Adipocyte (in vitro differentiated cells): ENCODE measurements around the gene CACNG8.

ENCODE experiments used
- DNase-seq: peaks from one replicate; pipeline ENCODE4 v3.0.0-alpha.2; 2015; ENCODE audit warnings: low read depth
- H3K27me3 ChIP-seq: replicated peaks from 2 replicates; pipeline ENCODE4 v1.7.0; 2013; ENCODE audit warnings: mild to moderate bottlenecking, low read length, moderate library complexity; ENCODE audit not compliant: control insufficient read depth, insufficient read depth
- H3K36me3 ChIP-seq: 2 replicates; pipeline ENCODE4 v1.7.0; 2013; ENCODE audit warnings: low read length, mild to moderate bottlenecking, moderate library complexity; ENCODE audit not compliant: control insufficient read depth, insufficient read depth, severe bottlenecking
- H3K4me1 ChIP-seq: 2 replicates; pipeline ENCODE4 v1.7.0; 2013; ENCODE audit warnings: mild to moderate bottlenecking, low read length, moderate library complexity; ENCODE audit not compliant: control insufficient read depth, insufficient read depth
- H3K4me3 ChIP-seq: 2 replicates; pipeline ENCODE4 v1.7.0; 2013; ENCODE audit warnings: mild to moderate bottlenecking, low read length, moderate library complexity
- H3K9ac ChIP-seq: 2 replicates; pipeline ENCODE4 v1.7.0; 2013; ENCODE audit warnings: mild to moderate bottlenecking, low read length, moderate library complexity
- H3K9me3 ChIP-seq: 2 replicates; pipeline ENCODE4 v1.7.0; 2013; ENCODE audit warnings: mild to moderate bottlenecking, low read length, moderate library complexity; ENCODE audit not compliant: control insufficient read depth

Gene CACNG8

DNA sequence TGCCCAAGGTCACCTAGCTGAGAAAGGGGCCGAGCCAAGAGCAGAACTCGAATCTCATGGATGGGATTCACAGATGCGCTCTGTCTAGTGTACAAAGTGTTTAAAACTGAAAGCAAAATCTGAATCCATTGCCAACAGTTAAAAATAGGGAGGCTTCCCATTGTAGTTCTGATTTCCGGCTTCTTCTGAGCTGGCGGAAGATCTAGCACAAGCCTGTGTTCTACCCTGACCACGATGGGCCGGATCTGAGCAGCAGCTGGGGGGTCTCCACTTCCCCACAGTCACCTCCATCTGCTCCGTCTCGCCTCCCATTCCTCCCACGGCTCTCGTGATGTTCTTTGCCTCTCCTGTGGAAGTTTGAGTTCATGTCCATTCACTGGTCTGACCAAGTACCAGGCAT, 2.4 kb downstream of the CACNG8 start:
- no peak overlapping the region for H3K4me3 ChIP-seq
- H3K4me1 ChIP-seq, result no peaks in the 10 kb centered on the region
- DNase-seq, result no peak
- H3K27me3 ChIP-seq, result peaks cover 36% of the 10 kb centered on the region
- no peaks in the 10 kb centered on the region for H3K36me3 ChIP-seq
- no peaks in the 10 kb centered on the region for H3K9me3 ChIP-seq
- no peak overlapping the region for H3K9ac ChIP-seq

DNA sequence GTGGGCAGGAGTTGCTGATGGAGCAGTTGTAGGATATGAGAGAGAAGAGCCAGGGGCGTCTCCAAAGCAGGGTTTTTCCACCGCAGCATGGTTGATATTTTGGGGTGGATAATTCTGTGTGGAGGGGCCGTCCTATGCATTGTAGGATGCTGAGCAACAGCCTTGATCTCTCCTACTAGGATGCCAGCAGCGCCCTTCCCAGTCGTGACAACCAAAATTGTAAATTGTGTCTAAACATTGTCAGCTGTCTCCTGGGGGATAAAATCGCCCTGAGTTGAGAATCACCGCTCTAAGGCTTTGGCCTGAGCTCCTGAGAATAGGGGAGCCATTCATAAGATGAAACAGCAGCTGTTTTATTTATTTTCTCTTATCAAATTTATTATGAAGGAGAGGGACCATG, 4.2 kb downstream of the CACNG8 start:
- Histone ChIP-seq H3K9ac (no peak overlapping the region), H3K27me3 (peaks cover 26% of the 10 kb centered on the region), H3K4me3 (no peak overlapping the region), H3K4me1 (no peaks in the 10 kb centered on the region), H3K36me3 (no peaks in the 10 kb centered on the region), H3K9me3 (no peaks in the 10 kb centered on the region)
- DNase-seq, result no peak

DNA sequence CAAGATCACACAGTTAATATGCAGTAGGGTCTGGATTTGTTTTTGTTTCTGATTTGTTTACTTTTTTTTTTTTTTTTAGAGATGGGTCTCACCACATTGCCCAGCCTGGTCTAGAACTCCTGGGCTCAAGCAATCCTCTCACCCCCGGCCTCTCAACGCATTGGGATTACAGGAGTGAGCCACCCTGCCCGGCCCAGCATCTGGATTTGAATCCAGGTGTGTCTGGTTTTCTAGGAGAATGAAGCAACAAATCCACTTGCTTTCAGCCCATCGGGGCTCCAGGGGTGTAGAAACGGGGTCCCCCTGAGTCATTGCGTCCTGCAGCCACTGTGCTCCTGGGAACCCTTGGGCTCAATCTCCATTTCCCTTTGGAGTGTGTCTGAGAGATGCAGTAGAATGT, 6.6 kb downstream of the CACNG8 start:
- Histone ChIP-seq H3K9ac (no peak overlapping the region), H3K4me3 (no peak overlapping the region), H3K27me3 (peaks cover 24% of the 10 kb centered on the region), H3K4me1 (no peaks in the 10 kb centered on the region), H3K36me3 (no peaks in the 10 kb centered on the region), H3K9me3 (no peaks in the 10 kb centered on the region)
- DNase-seq, result no peak

DNA sequence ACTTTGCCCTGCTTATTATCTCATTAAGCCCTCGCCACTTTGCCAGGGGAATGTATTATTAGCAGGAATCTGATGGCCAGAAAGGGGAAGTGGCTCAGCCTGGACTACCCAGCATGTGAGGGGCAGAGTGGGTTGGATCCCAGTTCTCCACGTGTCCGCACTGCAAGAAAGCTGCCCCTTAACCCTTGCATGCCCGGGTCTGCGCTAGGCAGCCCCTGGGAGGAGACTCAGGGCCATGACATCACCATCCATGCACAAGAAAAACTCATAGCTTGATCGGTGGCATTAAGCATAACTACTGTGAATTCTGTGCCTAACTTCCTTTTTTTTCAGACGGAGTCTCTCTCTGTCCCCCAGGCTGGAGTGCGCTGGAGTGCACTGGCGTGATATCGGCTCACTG, 8.9 kb downstream of the CACNG8 start:
- no peaks in the 10 kb centered on the region for H3K4me1 ChIP-seq
- H3K9ac ChIP-seq, result no peak overlapping the region
- no peak for DNase-seq
- no peaks in the 10 kb centered on the region for H3K36me3 ChIP-seq
- no peaks in the 10 kb centered on the region for H3K9me3 ChIP-seq
- H3K27me3 ChIP-seq, result peaks cover 24% of the 10 kb centered on the region
- no peak overlapping the region for H3K4me3 ChIP-seq

DNA sequence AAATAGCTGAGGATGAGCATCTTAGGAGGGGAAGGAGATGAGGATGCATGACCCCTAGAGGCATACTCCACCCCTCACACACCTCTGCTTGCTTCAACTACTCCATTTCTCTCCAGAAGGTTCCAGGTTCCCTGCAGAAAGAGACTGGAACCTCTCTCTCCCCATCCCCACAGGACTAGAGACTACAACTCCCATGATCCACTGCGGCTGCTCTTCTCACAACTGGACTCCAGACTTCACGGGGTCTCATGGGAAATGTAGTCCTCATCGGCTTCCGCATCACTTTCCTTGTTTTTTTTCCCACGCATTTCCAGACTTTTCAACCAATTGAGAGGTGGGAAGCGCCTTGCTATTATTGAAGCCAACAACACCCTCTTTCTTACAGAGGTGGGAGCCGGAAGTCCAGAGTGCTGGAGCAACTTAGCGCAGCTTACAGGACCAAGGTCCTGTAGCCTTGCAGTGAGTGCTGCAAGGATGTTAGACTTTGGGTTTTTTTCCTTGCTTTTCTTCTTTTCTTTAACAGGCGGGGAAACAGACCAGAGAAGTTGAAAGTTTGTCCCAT, 14.8 kb downstream of the CACNG8 start:
- H3K4me3 ChIP-seq, result peak overlapping the region; percentile 61
- H3K27me3 ChIP-seq, result peaks cover 39% of the 10 kb centered on the region
- H3K36me3 ChIP-seq, result no peaks in the 10 kb centered on the region
- no peaks in the 10 kb centered on the region for H3K9me3 ChIP-seq
- H3K4me1 ChIP-seq, result no peaks in the 10 kb centered on the region
- no peak overlapping the region for H3K9ac ChIP-seq
- peak; percentile 95 for DNase-seq

DNA sequence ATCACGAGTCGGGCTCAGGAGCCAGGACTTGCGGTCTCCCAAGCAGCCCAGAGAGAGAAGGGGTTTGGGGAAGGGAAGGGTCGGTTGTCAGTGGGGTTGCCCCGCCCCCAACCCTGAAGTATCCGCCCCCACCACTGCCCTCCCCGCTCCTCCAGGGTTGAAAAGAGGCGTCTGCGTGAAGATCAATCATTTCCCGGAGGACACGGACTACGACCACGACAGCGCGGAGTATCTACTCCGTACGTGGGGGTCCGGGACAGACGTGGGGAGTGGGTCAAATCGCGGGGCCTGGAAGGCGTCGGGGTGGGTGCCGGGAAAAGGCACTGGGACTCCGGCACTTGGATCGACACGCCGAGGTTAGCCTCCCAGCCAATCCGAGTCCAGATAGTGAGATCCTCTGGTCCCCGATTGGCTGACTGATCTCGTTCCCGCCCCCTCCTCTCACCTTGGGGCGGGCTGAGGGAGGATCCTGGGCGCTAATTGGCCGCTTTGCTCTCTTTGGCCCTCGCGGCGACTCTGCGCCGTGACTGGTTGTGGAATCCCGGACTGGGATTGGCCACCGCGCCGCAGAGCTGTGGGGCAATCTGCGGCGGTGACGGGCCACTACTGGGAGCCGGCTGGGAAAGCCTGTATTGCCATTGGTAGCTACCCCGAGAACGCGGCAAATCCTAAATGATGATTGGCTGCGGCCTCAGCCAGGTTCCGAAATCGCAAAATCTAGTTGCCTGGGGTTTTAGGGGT, 15.4 kb downstream of the CACNG8 start:
- H3K36me3 ChIP-seq, result no peaks in the 10 kb centered on the region
- H3K4me3 ChIP-seq, result peak overlapping the region; percentile 61
- no peak overlapping the region for H3K9ac ChIP-seq
- no peaks in the 10 kb centered on the region for H3K4me1 ChIP-seq
- peaks cover 41% of the 10 kb centered on the region for H3K27me3 ChIP-seq
- DNase-seq, result peak; percentile 73
- H3K9me3 ChIP-seq, result no peaks in the 10 kb centered on the region

DNA sequence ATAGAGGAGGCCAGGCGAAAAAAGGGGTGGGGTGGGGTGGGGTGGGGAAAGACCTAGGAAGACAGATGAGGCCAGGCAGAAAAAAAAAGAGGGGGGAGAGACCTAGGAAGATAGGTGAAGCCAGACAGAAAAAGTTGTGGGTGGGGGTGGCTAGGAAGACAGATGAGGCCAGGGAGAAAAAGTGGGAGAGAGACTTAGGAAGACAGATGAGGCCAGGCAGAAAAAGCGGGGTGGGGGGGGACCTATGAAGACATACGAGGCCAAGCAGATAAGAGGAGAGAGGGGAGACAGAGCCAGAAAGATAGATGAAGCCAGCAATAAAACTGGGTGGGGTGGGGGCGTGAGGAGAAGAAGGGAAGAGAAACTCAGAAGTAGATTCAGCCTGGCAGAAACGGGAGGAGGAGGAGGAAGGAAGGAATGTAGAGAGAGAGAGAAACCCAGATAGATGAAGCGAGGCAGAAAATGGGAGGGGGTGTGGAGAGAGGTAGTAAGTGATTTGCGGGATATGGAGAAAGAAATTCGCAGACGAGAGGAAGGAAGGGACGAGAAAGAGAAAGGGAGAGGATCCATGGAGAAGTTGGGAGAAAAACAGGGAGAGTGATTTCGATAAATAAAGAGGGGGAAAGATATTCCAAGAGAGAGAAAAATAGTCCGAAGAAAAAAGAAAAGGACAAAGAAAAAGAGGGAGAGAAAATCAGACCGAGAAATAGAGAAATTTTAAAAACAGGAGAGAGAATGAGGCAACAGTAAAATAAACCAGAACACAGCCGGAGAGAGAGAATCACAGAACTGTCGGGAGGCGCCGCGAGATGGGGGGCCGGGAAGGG, 16.5 kb downstream of the CACNG8 start:
- H3K9me3 ChIP-seq, result no peaks in the 10 kb centered on the region
- no peak overlapping the region for H3K4me3 ChIP-seq
- peaks cover 48% of the 10 kb centered on the region for H3K27me3 ChIP-seq

DNA sequence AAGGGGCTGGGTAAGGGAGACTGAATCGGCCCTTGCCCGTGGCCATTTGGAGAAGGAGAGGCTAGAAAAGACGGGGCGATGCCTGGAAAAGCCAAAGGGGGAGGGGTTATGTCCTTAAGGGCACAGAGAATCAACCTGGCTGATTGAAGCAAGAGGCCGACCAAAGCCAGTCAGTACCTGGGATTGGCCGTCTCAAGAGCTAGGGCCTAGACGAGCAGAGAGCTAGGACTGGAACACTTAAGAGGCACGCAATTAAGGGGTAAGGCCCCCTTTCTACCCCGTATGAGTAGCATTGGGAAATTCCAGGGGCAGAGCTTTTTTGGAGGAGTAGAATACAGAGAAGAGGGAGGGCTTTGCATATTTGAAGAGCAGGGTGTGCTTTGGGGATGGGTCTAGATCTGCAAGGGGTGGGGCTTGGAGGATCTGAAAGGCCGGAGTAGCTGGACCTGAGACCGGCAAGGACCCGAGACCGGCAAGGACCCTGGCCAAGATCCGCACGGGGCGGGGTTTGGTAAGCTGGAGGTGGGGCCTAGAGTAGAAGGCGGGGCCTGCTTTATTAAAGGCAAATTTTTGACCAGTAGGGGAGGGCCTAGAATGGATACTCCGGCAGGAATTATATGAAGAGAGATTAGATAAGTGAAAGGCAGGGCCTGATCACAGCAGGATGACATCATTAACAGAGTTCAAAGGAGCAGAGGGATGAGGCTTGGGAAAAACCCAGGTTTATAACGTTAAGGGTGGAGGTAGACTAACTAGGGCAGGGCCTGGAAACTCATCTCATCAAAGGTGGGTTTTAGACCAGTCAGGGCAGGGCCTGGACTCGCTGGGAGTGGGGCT, 18.0 kb downstream of the CACNG8 start:
- Histone ChIP-seq H3K36me3 (no peaks in the 10 kb centered on the region), H3K4me3 (no peak overlapping the region), H3K9ac (no peak overlapping the region), H3K9me3 (no peaks in the 10 kb centered on the region), H3K27me3 (peaks cover 50% of the 10 kb centered on the region), H3K4me1 (no peaks in the 10 kb centered on the region)
- DNase-seq, result peak; percentile 3

More for the DNA sequence above, 16.5 kb downstream of the CACNG8 start:
- no peak overlapping the region for H3K9ac ChIP-seq
- H3K4me1 ChIP-seq, result no peaks in the 10 kb centered on the region
- DNase-seq, result peak; percentile 1
- H3K36me3 ChIP-seq, result no peaks in the 10 kb centered on the region

DNA sequence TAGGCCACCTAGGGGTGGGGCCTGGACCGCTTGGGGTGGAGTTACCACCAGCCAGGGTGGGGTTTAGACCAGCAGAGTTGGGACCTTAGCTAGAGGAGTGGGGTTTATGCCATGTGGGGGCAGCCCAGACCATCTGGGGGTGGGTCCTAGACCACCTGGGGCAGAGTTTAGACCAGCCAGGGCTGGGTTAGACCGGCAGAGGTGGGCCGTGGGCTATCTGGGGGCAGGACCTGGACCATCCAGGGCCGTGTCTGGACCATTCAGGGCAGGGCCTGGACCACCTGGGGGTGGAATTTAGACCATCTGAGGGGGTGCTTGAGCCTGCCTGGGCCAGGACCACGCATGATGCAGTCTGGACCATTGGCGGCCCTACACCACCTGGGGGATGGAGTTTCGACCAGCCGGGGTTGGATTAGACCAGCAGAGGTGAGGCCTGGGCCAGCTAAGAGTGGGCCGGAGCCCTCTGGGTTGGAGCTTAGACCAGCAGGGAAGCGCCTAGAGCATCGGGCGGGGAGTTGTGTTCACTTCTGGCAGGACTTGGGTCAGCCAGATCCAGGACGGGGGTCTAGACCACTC, 18.7 kb downstream of the CACNG8 start:
- no peaks in the 10 kb centered on the region for H3K9me3 ChIP-seq
- peaks cover 44% of the 10 kb centered on the region for H3K27me3 ChIP-seq
- H3K9ac ChIP-seq, result no peak overlapping the region
- H3K4me1 ChIP-seq, result no peaks in the 10 kb centered on the region
- H3K36me3 ChIP-seq, result no peaks in the 10 kb centered on the region
- H3K4me3 ChIP-seq, result no peak overlapping the region
- DNase-seq, result no peak

DNA sequence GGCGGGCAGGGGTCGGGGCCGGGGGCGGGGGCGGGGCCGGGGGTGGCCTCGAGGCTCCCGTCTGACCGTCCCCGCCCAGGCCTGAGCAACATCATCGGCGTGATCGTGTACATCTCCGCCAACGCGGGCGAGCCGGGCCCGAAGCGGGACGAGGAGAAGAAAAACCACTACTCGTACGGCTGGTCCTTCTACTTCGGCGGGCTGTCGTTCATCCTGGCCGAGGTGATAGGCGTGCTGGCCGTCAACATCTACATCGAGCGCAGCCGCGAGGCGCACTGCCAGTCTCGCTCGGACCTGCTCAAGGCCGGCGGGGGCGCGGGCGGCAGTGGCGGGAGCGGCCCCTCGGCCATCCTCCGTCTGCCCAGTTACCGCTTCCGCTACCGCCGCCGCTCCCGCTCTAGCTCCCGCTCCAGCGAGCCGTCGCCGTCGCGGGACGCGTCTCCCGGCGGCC, 19.3 kb downstream of the CACNG8 start:
- H3K27me3 ChIP-seq, result peaks cover 44% of the 10 kb centered on the region
- no peaks in the 10 kb centered on the region for H3K9me3 ChIP-seq
- H3K4me1 ChIP-seq, result no peaks in the 10 kb centered on the region
- no peak overlapping the region for H3K9ac ChIP-seq
- peak; percentile 7 for DNase-seq
- no peak overlapping the region for H3K4me3 ChIP-seq
- H3K36me3 ChIP-seq, result no peaks in the 10 kb centered on the region
